Vagina (tissue), 2 donors: Measurements from ENCODE around the gene BLOC1S5.

Source experiments
- POLR2A ChIP-seq, 2 donors: fragments of 450-650 bp; IDR thresholded peaks; one replicate each; pipeline ENCODE4 v1.6.1; 2017; ENCODE audit warnings: antibody characterized with exemption in 2 of 2, mild to moderate bottlenecking in 2 of 2, moderate library complexity in 2 of 2
- POLR2AphosphoS5 ChIP-seq, 2 donors: sonication (generic); formaldehyde crosslinking; IDR thresholded peaks; one replicate each; pipeline ENCODE4 v1.9.0; 2017; ENCODE audit warnings: antibody characterized with exemption in 2 of 2, mild to moderate bottlenecking in 2 of 2, low read depth in 1 of 2; ENCODE audit not compliant: insufficient read depth in 1 of 2
- TF ChIP-seq, protein P1 (sequence below), 3 experiments: fragments of 450-650 bp in 2 of 3; fragments of 200-600 bp in 1 of 3; sonication (generic) in 1 of 3; IDR thresholded peaks; one replicate each; pipeline ENCODE4 v1.5.1; 2017 to 2019; ENCODE audit warnings: antibody characterized with exemption in 3 of 3, mild to moderate bottlenecking in 2 of 3, moderate library complexity in 2 of 3

DNA sequence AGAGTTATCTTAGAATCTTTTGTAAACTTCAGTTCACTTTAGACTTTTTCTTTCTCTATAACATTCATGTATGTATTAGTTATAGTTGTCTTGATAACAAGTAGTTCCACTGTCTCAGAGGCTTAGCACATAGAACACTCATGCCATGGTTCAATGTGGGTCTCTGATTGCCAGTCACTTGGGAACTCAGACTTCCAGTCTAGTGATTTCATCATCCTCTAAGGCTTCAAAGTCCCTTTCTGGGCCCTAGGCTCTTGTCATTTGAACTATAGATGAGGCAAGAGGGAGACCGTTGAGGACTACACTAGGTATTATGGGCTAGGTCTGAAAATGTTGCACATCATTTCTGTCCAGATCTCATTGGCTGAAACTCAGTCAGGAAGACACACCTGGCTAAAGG is 46.5 kb upstream of the BLOC1S5 start:
- TF ChIP-seq, protein P1, sequence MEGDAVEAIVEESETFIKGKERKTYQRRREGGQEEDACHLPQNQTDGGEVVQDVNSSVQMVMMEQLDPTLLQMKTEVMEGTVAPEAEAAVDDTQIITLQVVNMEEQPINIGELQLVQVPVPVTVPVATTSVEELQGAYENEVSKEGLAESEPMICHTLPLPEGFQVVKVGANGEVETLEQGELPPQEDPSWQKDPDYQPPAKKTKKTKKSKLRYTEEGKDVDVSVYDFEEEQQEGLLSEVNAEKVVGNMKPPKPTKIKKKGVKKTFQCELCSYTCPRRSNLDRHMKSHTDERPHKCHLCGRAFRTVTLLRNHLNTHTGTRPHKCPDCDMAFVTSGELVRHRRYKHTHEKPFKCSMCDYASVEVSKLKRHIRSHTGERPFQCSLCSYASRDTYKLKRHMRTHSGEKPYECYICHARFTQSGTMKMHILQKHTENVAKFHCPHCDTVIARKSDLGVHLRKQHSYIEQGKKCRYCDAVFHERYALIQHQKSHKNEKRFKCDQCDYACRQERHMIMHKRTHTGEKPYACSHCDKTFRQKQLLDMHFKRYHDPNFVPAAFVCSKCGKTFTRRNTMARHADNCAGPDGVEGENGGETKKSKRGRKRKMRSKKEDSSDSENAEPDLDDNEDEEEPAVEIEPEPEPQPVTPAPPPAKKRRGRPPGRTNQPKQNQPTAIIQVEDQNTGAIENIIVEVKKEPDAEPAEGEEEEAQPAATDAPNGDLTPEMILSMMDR (IDR thresholded peaks at IDR 0.05): no peak
- TF ChIP-seq POLR2A (IDR thresholded peaks at IDR 0.05): no peak
- no peak for TF ChIP-seq POLR2AphosphoS5 (IDR thresholded peaks at IDR 0.05; ENCODE audit: insufficient read depth in 1 of 2, low read depth in 1 of 2)
